Omental fat pad (tissue), 4 donors: Measurements from ENCODE around the gene RNASEH2C. TPM values are rescaled to one million over a fixed set of nuclear protein-coding genes. Genes with fewer than 3 reads are reported as not detected.
A peak's percentile ranks its signal among the peaks of the same experiment; 100 is the strongest.

ENCODE experiments used
- ATAC-seq: fragments of 150-250 bp; one replicate; pipeline ENCODE4 v1.9.1; 2016; ENCODE audit warnings: mild to moderate bottlenecking, moderate library complexity; ENCODE audit not compliant: low FRiP score
- DNase-seq: peaks from one replicate; pipeline ENCODE4 v3.0.0-alpha.2; 2019; ENCODE audit warnings: low spot score
- CTCF ChIP-seq, 3 donors: fragments of 450-650 bp; IDR thresholded peaks; one replicate each; pipeline ENCODE4 v1.5.1; 2016 to 2017; ENCODE audit warnings: antibody characterized with exemption in 3 of 3, mild to moderate bottlenecking in 3 of 3, moderate library complexity in 2 of 3
- total RNA-seq, 4 donors: library from RNA; depleted of rRNA; stranded (reverse); fragments of >200 nt; gene quantifications; one replicate each; pipeline ENCODE4 v1.1.0, GENCODE V29; 2016

The RNASEH2C gene
- total RNA-seq, 4 donors from 2014 or later: 89.7 to 192 (median 125) TPM

GRCh38 chr11:65730461-65730860 is 9.9 kb upstream of the RNASEH2C start:
- ATAC-seq: no peak
- TF ChIP-seq CTCF (IDR thresholded peaks at IDR 0.05): no peak
- DNase-seq: no peak

- ATAC-seq (no peak), DNase-seq (no peak)
- TF ChIP-seq CTCF (IDR thresholded peaks at IDR 0.05): no peak
These were observed 7.3 kb upstream of the RNASEH2C start for GRCh38 chr11:65727865-65728264.

- no peak for TF ChIP-seq CTCF (IDR thresholded peaks at IDR 0.05)
- ATAC-seq: no peak
- no peak for DNase-seq
These were observed 6.1 kb upstream of the RNASEH2C start for GRCh38 chr11:65726660-65727059.

- ATAC-seq: no peak
- TF ChIP-seq CTCF (IDR thresholded peaks at IDR 0.05): no peak
These were observed 1.7 kb upstream of the RNASEH2C start for GRCh38 chr11:65722261-65722660.

GRCh38 chr11:65719871-65720210 is 757 bp downstream of the RNASEH2C start:
- ATAC-seq: peak; percentile 40
- DNase-seq: no peak
- TF ChIP-seq CTCF (IDR thresholded peaks at IDR 0.05): no peak

More at GRCh38 chr11:65722261-65722660, 1.7 kb upstream of the RNASEH2C start:
- no peak for DNase-seq

GRCh38 chr11:65718964-65719492 is 1.6 kb downstream of the RNASEH2C start:
- no peak for TF ChIP-seq CTCF (IDR thresholded peaks at IDR 0.05)
- no peak for DNase-seq
- no peak for ATAC-seq

GRCh38 chr11:65718531-65718930 is 2.1 kb downstream of the RNASEH2C start:
- TF ChIP-seq CTCF (IDR thresholded peaks at IDR 0.05): no peak
- no peak for DNase-seq
- no peak for ATAC-seq
